NB4 (cell line): ENCODE measurements around the gene SLC7A4.

Source experiments
- DNase-seq: peaks from one replicate; pipeline ENCODE4 v3.0.0; 2010; ENCODE audit warnings: low read depth
- H3K4me3 ChIP-seq: one replicate; pipeline ENCODE4 v1.5.1; 2011; ENCODE audit warnings: mild to moderate bottlenecking, low read depth, low read length, moderate library complexity
- CTCF ChIP-seq: IDR thresholded peaks from one replicate; pipeline ENCODE4 v1.5.1; 2012; ENCODE audit warnings: low read depth, low read length
- MAX ChIP-seq: IDR thresholded peaks from 2 replicates; pipeline ENCODE4 v1.6.1; 2011; ENCODE audit warnings: low read depth, low read length
- MYC ChIP-seq: IDR thresholded peaks from 2 replicates; pipeline ENCODE4 v1.6.1; 2011; ENCODE audit warnings: low read depth, low read length
- POLR2A ChIP-seq: IDR thresholded peaks from 2 replicates; pipeline ENCODE4 v1.6.1; 2011; ENCODE audit warnings: mild to moderate bottlenecking; ENCODE audit not compliant: insufficient read length; ENCODE audit errors: extremely low read depth

Gene SLC7A4

GRCh38 chr22:21032037-21032867 lies at the start of gene SLC7A4:
SLC7A4 (minus strand) TSS chr22:21032561; CDS start chr22:21031812, 749 bp downstream.
- DNase-seq, result no peak
- TF ChIP-seq CTCF, result no peak
- no peak for TF ChIP-seq POLR2A
- TF ChIP-seq MAX, result no peak
- no peak for TF ChIP-seq MYC
- H3K4me3 ChIP-seq, result no peak within 1 kb of the TSS

GRCh38 chr22:21080435-21081137 lies 48.2 kb upstream of the SLC7A4 start:
- DNase-seq, result no peak
- no peak overlapping the region for H3K4me3 ChIP-seq
- no peak for TF ChIP-seq MYC
- TF ChIP-seq CTCF, result no peak
- TF ChIP-seq POLR2A, result no peak
- no peak for TF ChIP-seq MAX

GRCh38 chr22:21079493-21079892 lies 47.1 kb upstream of the SLC7A4 start:
- TF ChIP-seq MAX (no peak), POLR2A (no peak), CTCF (no peak), MYC (no peak)
- DNase-seq, result no peak
- H3K4me3 ChIP-seq, result no peak overlapping the region

- H3K4me3 ChIP-seq, result no peak overlapping the region
- TF ChIP-seq POLR2A, result no peak
- TF ChIP-seq CTCF, result no peak
- no peak for TF ChIP-seq MAX
- no peak for TF ChIP-seq MYC
- DNase-seq, result no peak
Observed at GRCh38 chr22:21078916-21079315, 46.6 kb upstream of the SLC7A4 start.

- no peak overlapping the region for H3K4me3 ChIP-seq
- DNase-seq, result no peak
- TF ChIP-seq CTCF, result no peak
Observed at GRCh38 chr22:21077884-21078508, 45.6 kb upstream of the SLC7A4 start.
